Colonic mucosa (tissue), 4 donors: ENCODE results near the gene SS18. TPM values are rescaled to one million over a fixed set of nuclear protein-coding genes. Genes with fewer than 3 reads are reported as not detected.

Source experiments
- DNase-seq: peaks from one replicate; pipeline ENCODE4 v3.0.0-alpha.2; 2020
- H3K27ac ChIP-seq: fragments of 200-600 bp; one replicate; pipeline ENCODE4 v1.8.0; 2021
- H3K27me3 ChIP-seq: fragments of 200-600 bp; one replicate; pipeline ENCODE4 v1.8.0; 2021
- H3K36me3 ChIP-seq: fragments of 200-600 bp; one replicate; pipeline ENCODE4 v1.8.0; 2021
- H3K4me1 ChIP-seq: fragments of 200-600 bp; one replicate; pipeline ENCODE4 v1.8.0; 2021; ENCODE audit warnings: mild to moderate bottlenecking
- H3K4me3 ChIP-seq: fragments of 200-600 bp; one replicate; pipeline ENCODE4 v1.8.0; 2021
- H3K9ac ChIP-seq, 2 donors: one replicate each; pipeline ENCODE4 v1.7.0; 2013; ENCODE audit warnings: control low read depth in 2 of 2, low read depth in 2 of 2, low read length in 2 of 2
- H3K9me3 ChIP-seq: fragments of 200-600 bp; one replicate; pipeline ENCODE4 v1.8.0; 2021
- CTCF ChIP-seq: fragments of 200-600 bp; IDR thresholded peaks from one replicate; pipeline ENCODE4 v1.8.0; 2022; ENCODE audit warnings: antibody characterized with exemption, mild to moderate bottlenecking
- intact Hi-C: fragments of 100-400 bp; cut with DNase I; formaldehyde crosslinking; loops from one replicate; pipeline ENCODE4 v1.14.1; 2022
- total RNA-seq, 2 donors: library from RNA; stranded (reverse); fragmentation: NEBNext Ultra II Directional in 1 of 2; extraction: Animal tissue kit (Norgen Biotek cat#: 25700) in 1 of 2; gene quantifications; one replicate each; pipeline ENCODE4 v1.2.1, GENCODE V29; 2021
- donor health status: healthy.
- donor health status: DM: no; HTN: no; CAD: no.
- donor health status: DM: no; HTN: no; CAD: no.

The SS18 gene
- total RNA-seq, 2 donors from 2014 or later: 41.9 to 43.9 TPM

GRCh38 chr18:25985707-25986394, 104.6 kb downstream of the SS18 start:
- TF ChIP-seq CTCF: no peak
- intact Hi-C loops: no loop called here
- H3K27ac ChIP-seq: no peak overlapping the region
- no peak overlapping the region for H3K4me3 ChIP-seq
- DNase-seq: no peak
- H3K36me3 ChIP-seq: no peaks in the 10 kb centered on the region
- H3K27me3 ChIP-seq: no peaks in the 10 kb centered on the region
- no peaks in the 10 kb centered on the region for H3K4me1 ChIP-seq
- H3K9me3 ChIP-seq: no peaks in the 10 kb centered on the region
- no peak overlapping the region for H3K9ac ChIP-seq

- no peak overlapping the region for H3K27ac ChIP-seq
- H3K9ac ChIP-seq: no peak overlapping the region
- no peaks in the 10 kb centered on the region for H3K27me3 ChIP-seq
- H3K9me3 ChIP-seq: no peaks in the 10 kb centered on the region
- intact Hi-C loops: no loop called here
- H3K4me1 ChIP-seq: no peaks in the 10 kb centered on the region
- no peak for DNase-seq
- no peak for TF ChIP-seq CTCF
- no peak overlapping the region for H3K4me3 ChIP-seq
- H3K36me3 ChIP-seq: no peaks in the 10 kb centered on the region
Observed at GRCh38 chr18:25983730-25984129, 106.7 kb downstream of the SS18 start.

- no peak for DNase-seq
- Histone ChIP-seq H3K9me3 (no peaks in the 10 kb centered on the region), H3K36me3 (no peaks in the 10 kb centered on the region), H3K9ac (no peak overlapping the region), H3K27ac (no peak overlapping the region), H3K4me3 (no peak overlapping the region), H3K27me3 (no peaks in the 10 kb centered on the region), H3K4me1 (no peaks in the 10 kb centered on the region)
- TF ChIP-seq CTCF: no peak
- intact Hi-C loops: no loop called here
Observed at GRCh38 chr18:25982961-25983360, 107.5 kb downstream of the SS18 start.

GRCh38 chr18:25982153-25982552, 108.3 kb downstream of the SS18 start:
- no peaks in the 10 kb centered on the region for H3K36me3 ChIP-seq
- no peaks in the 10 kb centered on the region for H3K4me1 ChIP-seq

GRCh38 chr18:25979369-25980040, 110.9 kb downstream of the SS18 start:
- H3K27me3 ChIP-seq: no peaks in the 10 kb centered on the region
- no peak overlapping the region for H3K9ac ChIP-seq
- no peak overlapping the region for H3K27ac ChIP-seq
- no peak overlapping the region for H3K4me3 ChIP-seq
- no peaks in the 10 kb centered on the region for H3K4me1 ChIP-seq
- intact Hi-C loops: no loop called here
- no peaks in the 10 kb centered on the region for H3K36me3 ChIP-seq
- TF ChIP-seq CTCF: no peak
- no peaks in the 10 kb centered on the region for H3K9me3 ChIP-seq
- DNase-seq: no peak

More at GRCh38 chr18:25982153-25982552, 108.3 kb downstream of the SS18 start:
- DNase-seq: no peak
- Histone ChIP-seq H3K4me3 (no peak overlapping the region), H3K9ac (no peak overlapping the region), H3K27ac (no peak overlapping the region), H3K27me3 (no peaks in the 10 kb centered on the region), H3K9me3 (no peaks in the 10 kb centered on the region)
- intact Hi-C loops: no loop called here
- no peak for TF ChIP-seq CTCF
